HepG2 (cell line): ENCODE data around the gene RAB5B. TPM values are rescaled to one million over a fixed set of nuclear protein-coding genes. Genes with fewer than 3 reads are reported as not detected.

Experiments used
- ATF3 ChIP-seq: sonication (generic); formaldehyde crosslinking; IDR thresholded peaks from 2 replicates; pipeline ENCODE4 v1.4.0; 2020; ENCODE audit warnings: missing genetic modification reagents
- HIVEP1 ChIP-seq: sonication (generic); formaldehyde crosslinking; IDR thresholded peaks from 2 replicates; pipeline ENCODE4 v1.4.0; 2020; ENCODE audit warnings: mild to moderate bottlenecking, missing genetic modification reagents
- KAT7 ChIP-seq: IDR thresholded peaks from 2 replicates; pipeline ENCODE4 v1.6.1; 2018; ENCODE audit warnings: borderline replicate concordance, missing compliant biosample characterization
- KMT2A ChIP-seq: sonication (generic); formaldehyde crosslinking; IDR thresholded peaks from 2 replicates; pipeline ENCODE4 v1.4.0; 2020; ENCODE audit warnings: missing genetic modification reagents
- PCBP1 ChIP-seq: fragments of 200-400 bp; formaldehyde crosslinking; IDR thresholded peaks from 2 replicates; pipeline ENCODE4 v1.6.1; 2017; ENCODE audit warnings: mild to moderate bottlenecking, low read depth, low read length, borderline replicate concordance
- PRDM10 ChIP-seq: sonication (generic); formaldehyde crosslinking; IDR thresholded peaks from 2 replicates; pipeline ENCODE4 v1.4.0; 2020; ENCODE audit warnings: low read depth, missing genetic modification reagents
- SALL1 ChIP-seq: sonication (generic); formaldehyde crosslinking; IDR thresholded peaks from 2 replicates; pipeline ENCODE4 v1.8.0; 2022; ENCODE audit warnings: mild to moderate bottlenecking, missing genetic modification reagents
- UBTF ChIP-seq: sonication (generic); formaldehyde crosslinking; IDR thresholded peaks from 2 replicates; pipeline ENCODE4 v1.4.0; 2020; ENCODE audit warnings: mild to moderate bottlenecking, missing genetic modification reagents
- ZC3H4 ChIP-seq: sonication (generic); formaldehyde crosslinking; IDR thresholded peaks from 2 replicates; pipeline ENCODE4 v1.4.0; 2020; ENCODE audit warnings: missing genetic modification reagents, borderline replicate concordance
- ZNF225 ChIP-seq: sonication (generic); formaldehyde crosslinking; IDR thresholded peaks from 2 replicates; pipeline ENCODE4 v1.4.0; 2020; ENCODE audit warnings: mild to moderate bottlenecking, missing genetic modification reagents
- ZNF883 ChIP-seq: sonication (generic); formaldehyde crosslinking; IDR thresholded peaks from 2 replicates; pipeline ENCODE4 v1.5.1; 2020; ENCODE audit warnings: mild to moderate bottlenecking, missing genetic modification reagents; ENCODE audit errors: not compliant biosample characterization
- polyA plus RNA-seq, 8 experiments: library from polyadenylated mRNA; depleted of rRNA in 3 of 8; stranded (reverse) in 7 of 8; unstranded in 1 of 8; fragments of >200 nt; fragmentation: Illumina TruSeq in 4 of 8; extraction: Trizol in 4 of 8; gene quantifications; 2 replicates each; pipeline versions ENCODE4 v1.2.1 to v1.2.3, GENCODE V29; 2011 to 2016; ENCODE audit warnings: low read depth in 4 of 8, missing spikeins in 1 of 8, mixed read lengths in 1 of 8; ENCODE audit not compliant: insufficient read depth in 1 of 8
- total RNA-seq, 5 experiments: library from RNA; depleted of rRNA; stranded (reverse); fragments of >200 nt; fragmentation: Illumina TruSeq; extraction: Trizol; gene quantifications; 2 replicates each; pipeline ENCODE4 v1.2.3, GENCODE V29; 2016; ENCODE audit warnings: low read depth in 1 of 5

Gene RAB5B
- total and polyA plus RNA-seq, 2 of the 13 experiments (the other 11 are each of a cell fraction or from before 2014, with no cell fraction given) = 26.0 to 68.3 TPM

- TF ChIP-seq UBTF (CRISPR knock-in tag) = peak; percentile 8; the same call in 1 of the 2 replicates
- peak; percentile 19 for TF ChIP-seq ZNF883 (CRISPR knock-in tag)
- TF ChIP-seq KMT2A (CRISPR knock-in tag) = 0 out of 2 replicates have a peak, but pooled peaks have one; percentile 15
- peak; percentile 10; the same call in 1 of the 2 replicates for TF ChIP-seq SALL1 (CRISPR knock-in tag)
- no peak for TF ChIP-seq PCBP1
- peak; percentile 75; the same call in 1 of the 2 replicates for TF ChIP-seq ZNF225 (CRISPR knock-in tag)
- TF ChIP-seq ATF3 = 0 out of 2 replicates have a peak, but pooled peaks have one; percentile 20
- 0 out of 2 replicates have a peak, but pooled peaks have one; percentile 10 for TF ChIP-seq ZC3H4 (CRISPR knock-in tag)
- TF ChIP-seq HIVEP1 (CRISPR knock-in tag) = 0 out of 2 replicates have a peak, but pooled peaks have one; percentile 10
- TF ChIP-seq PRDM10 = 0 out of 2 replicates have a peak, but pooled peaks have one; percentile 1
- peak; percentile 64; the same call in 1 of the 2 replicates for TF ChIP-seq KAT7 (CRISPR knock-in tag)
Measured at GRCh38 chr12:55997535-55997859, 23.6 kb downstream of the RAB5B start (continued).
